DND-41 (cell line): ENCODE measurements around the gene TSPAN9.
A peak's percentile ranks its signal among the peaks of the same experiment; 100 is the strongest.

Experiments used
- ATAC-seq: fragments of 200-7000 bp; cut with Tn5 transposase; 3 replicates; pipeline ENCODE4 v1.9.1; 2021; ENCODE audit warnings: low read depth; ENCODE audit not compliant: insufficient read depth
- DNase-seq: peaks from one replicate; pipeline ENCODE4 v3.0.0-alpha.2; 2020
- H2AFZ ChIP-seq: 2 replicates; pipeline ENCODE4 v1.6.0; 2012; ENCODE audit warnings: low read depth, low read length
- H3K27ac ChIP-seq: 2 replicates; pipeline ENCODE4 v1.5.1; 2012; ENCODE audit warnings: low read length, inconsistent platforms
- H3K27me3 ChIP-seq: fragments of 200-600 bp; sonication (generic); 2 replicates; pipeline ENCODE4 v1.6.0; 2012; ENCODE audit warnings: low read length, mild to moderate bottlenecking, inconsistent platforms; ENCODE audit not compliant: insufficient read depth, poor library complexity
- H3K36me3 ChIP-seq: 2 replicates; pipeline ENCODE4 v1.5.1; 2012; ENCODE audit warnings: low read length, inconsistent platforms; ENCODE audit not compliant: insufficient read depth
- H3K4me1 ChIP-seq: 2 replicates; pipeline ENCODE4 v1.5.1; 2012; ENCODE audit warnings: mild to moderate bottlenecking, low read length; ENCODE audit not compliant: insufficient read depth
- H3K4me2 ChIP-seq: 2 replicates; pipeline ENCODE4 v1.6.0; 2012; ENCODE audit warnings: mild to moderate bottlenecking, moderate library complexity, low read length, inconsistent platforms; ENCODE audit not compliant: insufficient read depth
- H3K4me3 ChIP-seq, 2 experiments: fragments of 200-600 bp in 1 of 2; shearing (Covaris generic) in 1 of 2; 2 replicates each; pipeline ENCODE4 v1.5.1; 2012 to 2016; ENCODE audit warnings: inconsistent platforms in 2 of 2, low read length in 2 of 2, mild to moderate bottlenecking in 2 of 2, low read depth in 1 of 2, moderate library complexity in 1 of 2
- H3K79me2 ChIP-seq: 2 replicates; pipeline ENCODE4 v1.6.0; 2012; ENCODE audit warnings: low read length, inconsistent platforms; ENCODE audit not compliant: insufficient read depth
- H3K9ac ChIP-seq: 2 replicates; pipeline ENCODE4 v1.6.0; 2012; ENCODE audit warnings: low read depth, mild to moderate bottlenecking, inconsistent platforms, low read length, moderate library complexity
- H3K9me3 ChIP-seq: 2 replicates; pipeline ENCODE4 v1.5.1; 2012; ENCODE audit warnings: low read length, moderate library complexity, mild to moderate bottlenecking, inconsistent platforms; ENCODE audit not compliant: insufficient read depth, severe bottlenecking
- H4K20me1 ChIP-seq: 2 replicates; pipeline ENCODE4 v1.6.0; 2012; ENCODE audit warnings: low read length; ENCODE audit not compliant: insufficient read depth
- CTCF ChIP-seq: IDR thresholded peaks from 2 replicates; pipeline ENCODE4 v1.5.1; 2012; ENCODE audit warnings: borderline replicate concordance, low read length, moderate library complexity, mild to moderate bottlenecking; ENCODE audit not compliant: poor library complexity, severe bottlenecking; ENCODE audit errors: extremely low read depth
- EZH2 ChIP-seq: IDR thresholded peaks from 3 replicates; pipeline ENCODE4 v1.6.1; 2012; ENCODE audit warnings: borderline replicate concordance, low read depth, mild to moderate bottlenecking, moderate library complexity, low read length, inconsistent platforms; ENCODE audit not compliant: severe bottlenecking

The TSPAN9 gene

DNA sequence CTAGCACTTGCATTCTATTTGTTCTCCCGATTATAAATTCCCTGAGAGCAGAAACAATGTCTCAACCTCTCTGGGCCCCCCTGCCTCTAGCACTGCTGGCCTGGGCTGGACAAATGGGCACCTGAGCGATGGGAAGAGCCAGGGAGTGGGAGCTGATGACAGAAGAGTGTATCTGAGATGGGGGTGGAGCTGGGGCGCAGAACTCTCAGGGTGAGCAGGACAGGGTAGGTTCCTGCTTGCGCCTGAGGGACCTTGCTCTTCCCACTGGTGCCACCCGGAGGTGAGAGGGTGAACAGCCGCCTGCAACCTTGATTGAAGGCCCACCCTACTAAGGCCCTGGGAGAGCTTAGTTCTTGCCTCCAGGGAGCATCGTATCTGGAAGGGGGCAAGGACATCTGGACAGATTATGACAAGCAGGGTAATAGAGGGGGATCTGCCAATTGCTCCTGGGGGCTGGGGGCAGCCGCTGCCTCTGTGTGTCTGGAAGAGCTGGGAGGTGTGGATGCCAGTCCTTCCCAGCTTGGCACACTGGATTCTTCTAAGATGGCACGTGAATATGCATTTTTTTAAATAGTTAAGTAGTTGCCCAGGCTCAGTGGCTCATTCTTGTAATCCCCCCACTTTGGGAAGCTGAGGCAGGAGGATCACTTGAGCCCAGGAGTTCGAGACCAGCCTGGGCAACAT lies 43.0 kb upstream of the TSPAN9 start:
- H3K79me2 ChIP-seq: no peaks in the 10 kb centered on the region
- ATAC-seq (peak; percentile 98), DNase-seq (peak; percentile 61)
- TF ChIP-seq CTCF (peak; percentile 83), EZH2 (no peak)
- no peaks in the 10 kb centered on the region for H3K36me3 ChIP-seq
- no peak overlapping the region for H3K4me3 ChIP-seq
- no peaks in the 10 kb centered on the region for H3K4me1 ChIP-seq
- no peak overlapping the region for H3K27ac ChIP-seq
- no peak overlapping the region for H3K4me2 ChIP-seq
- no peaks in the 10 kb centered on the region for H4K20me1 ChIP-seq
- H2AFZ ChIP-seq: no peak overlapping the region
- H3K27me3 ChIP-seq: peaks cover 9% of the 10 kb centered on the region
- no peak overlapping the region for H3K9ac ChIP-seq
- H3K9me3 ChIP-seq: no peaks in the 10 kb centered on the region

- no peaks in the 10 kb centered on the region for H3K36me3 ChIP-seq
- no peak overlapping the region for H3K4me3 ChIP-seq
- no peak overlapping the region for H3K27ac ChIP-seq
- no peak overlapping the region for H2AFZ ChIP-seq
- no peak overlapping the region for H3K4me2 ChIP-seq
- H3K4me1 ChIP-seq: no peaks in the 10 kb centered on the region
- DNase-seq (no peak), ATAC-seq (no peak)
- TF ChIP-seq CTCF (no peak), EZH2 (no peak)
- H4K20me1 ChIP-seq: no peaks in the 10 kb centered on the region
- H3K9ac ChIP-seq: no peak overlapping the region
- H3K79me2 ChIP-seq: no peaks in the 10 kb centered on the region
- H3K27me3 ChIP-seq: peaks cover 9% of the 10 kb centered on the region
- no peaks in the 10 kb centered on the region for H3K9me3 ChIP-seq
Measured at GRCh38 chr12:3035171-3035570, 42.0 kb upstream of the TSPAN9 start.

GRCh38 chr12:3035815-3036702 lies 41.1 kb upstream of the TSPAN9 start:
- H3K79me2 ChIP-seq: no peaks in the 10 kb centered on the region
- H3K36me3 ChIP-seq: no peaks in the 10 kb centered on the region
- no peak overlapping the region for H3K4me2 ChIP-seq
- H2AFZ ChIP-seq: no peak overlapping the region
- peaks cover 6% of the 10 kb centered on the region for H3K27me3 ChIP-seq
- no peak overlapping the region for H3K4me3 ChIP-seq
- no peak overlapping the region for H3K27ac ChIP-seq
- H3K9me3 ChIP-seq: no peaks in the 10 kb centered on the region
- no peak overlapping the region for H3K9ac ChIP-seq
- ATAC-seq (no peak), DNase-seq (no peak)
- no peaks in the 10 kb centered on the region for H3K4me1 ChIP-seq
- TF ChIP-seq CTCF: peak; percentile 32
- no peak for TF ChIP-seq EZH2
- peaks cover 7% of the 10 kb centered on the region; the same call in 1 of the 2 replicates for H4K20me1 ChIP-seq
